MCF 10A (cell line): ENCODE results near the gene ACRBP. TPM values are rescaled to one million over a fixed set of nuclear protein-coding genes. Genes with fewer than 3 reads are reported as not detected.

Experiments used
- BruUV-seq: library from RNA; stranded (reverse); fragments of 400-500 nt; replicated peaks from 2 replicates; lab custom pipeline; 2021; lab: Mats Ljungman, UMichigan
- CTCF ChIA-PET: fragments of 300-600 bp; sonication (Branson Sonifier 250); formaldehyde crosslinking; extraction: SDS; loops from one replicate; lab custom pipeline; 2021; ENCODE audit warnings: antibody characterized with exemption, inconsistent platforms; lab: Yijun Ruan, JAX
- POLR2A ChIA-PET: fragments of 300-600, 350-650 bp; sonication (Branson Sonifier 250); formaldehyde crosslinking; extraction: SDS; loops from one replicate; lab custom pipeline; 2020; ENCODE audit warnings: antibody characterized with exemption, inconsistent platforms; lab: Yijun Ruan, JAX
- DNase-seq: peaks from one replicate; pipeline ENCODE4 v3.0.0-alpha.2; 2018; ENCODE audit not compliant: unreplicated experiment
- H3K27ac Mint-ChIP-seq: one replicate; pipeline ENCODE4 v1.8.0; 2022; ENCODE audit warnings: mild to moderate bottlenecking, low read depth, mixed read lengths; ENCODE audit not compliant: unreplicated experiment
- H3K27me3 Mint-ChIP-seq: one replicate; pipeline ENCODE4 v1.8.0; 2022; ENCODE audit warnings: mixed read lengths; ENCODE audit not compliant: insufficient read depth, unreplicated experiment
- H3K36me3 Mint-ChIP-seq: one replicate; pipeline ENCODE4 v1.8.0; 2022; ENCODE audit warnings: mild to moderate bottlenecking, moderate library complexity, mixed read lengths; ENCODE audit not compliant: insufficient read depth, unreplicated experiment
- H3K4me1 Mint-ChIP-seq: one replicate; pipeline ENCODE4 v1.8.0; 2022; ENCODE audit warnings: mixed read lengths; ENCODE audit not compliant: insufficient read depth, unreplicated experiment
- H3K4me3 Mint-ChIP-seq: one replicate; pipeline ENCODE4 v1.8.0; 2022; ENCODE audit warnings: mild to moderate bottlenecking, moderate library complexity, mixed read lengths; ENCODE audit not compliant: unreplicated experiment
- H3K9me3 Mint-ChIP-seq: one replicate; pipeline ENCODE4 v1.8.0; 2022; ENCODE audit warnings: mixed read lengths; ENCODE audit not compliant: unreplicated experiment
- CTCF ChIP-seq: fragments of 200-600 bp; IDR thresholded peaks from one replicate; pipeline ENCODE4 v1.8.0; 2022; ENCODE audit warnings: antibody characterized with exemption, mild to moderate bottlenecking; ENCODE audit not compliant: unreplicated experiment
- intact Hi-C: fragments of 100-400 bp; cut with micrococcal nuclease; formaldehyde crosslinking; loops from 2 replicates; pipeline ENCODE4 v1.14.1; 2022
- total RNA-seq: library from RNA; stranded (reverse); gene quantifications from 2 replicates; pipeline ENCODE4 v1.2.3, GENCODE V29; 2022

ACRBP gene
- total RNA-seq, 1 experiment from 2014 or later = 0.30 TPM

GRCh38 chr12:6662906-6663742, 15.9 kb upstream of the ACRBP start, which contains the start of gene ING4:
Gene ING4 (minus strand): TSS chr12:6663119. CDS start chr12:6663101, 18 bp downstream.
- peak; percentile 100 for DNase-seq
- Mint-ChIP-seq H3K36me3 (peaks cover 50% of the 10 kb centered on the region), H3K9me3 (no peaks in the 10 kb centered on the region), H3K27ac (peak within 1 kb of the TSS; percentile 81), H3K4me1 (peaks cover 8% of the 10 kb centered on the region), H3K27me3 (no peaks in the 10 kb centered on the region), H3K4me3 (peak within 1 kb of the TSS; percentile 82)
- ChIA-PET POLR2A (interaction anchor here (0.6 to 2.9 kb wide), 11 partner anchors 16 to 280 kb away, joined by 3 to 48 read pairs (median 4); partner anchors contain the start of genes CDCA3, COPS7A, LPAR5 and RNU7-1), CTCF (interaction anchor here (0.6 to 1.2 kb wide), 5 partner anchors 10 to 115 kb away, joined by 3 to 5 read pairs (median 3); no protein-coding TSS in a partner anchor)
- no TSS peak for BruUV-seq
- intact Hi-C loops = loop anchor here (1.0 kb wide), 2 partner anchors 26 to 46 kb away; partner anchors contain the start of gene ZNF384
- no peak for TF ChIP-seq CTCF

- Mint-ChIP-seq H3K4me1 (peaks cover 8% of the 10 kb centered on the region), H3K4me3 (peak overlapping the region; percentile 82), H3K27ac (peak overlapping the region; percentile 81), H3K36me3 (peaks cover 50% of the 10 kb centered on the region), H3K9me3 (no peaks in the 10 kb centered on the region), H3K27me3 (no peaks in the 10 kb centered on the region)
- TSS peak; percentile 34 for BruUV-seq
- ChIA-PET POLR2A (interaction anchor here (2.5 kb wide), 1 partner anchor 27 kb away, joined by 12 read pairs; the partner anchor contains the start of gene ZNF384), CTCF (no interaction called here)
- intact Hi-C loops = no loop called here
- no peak for TF ChIP-seq CTCF
- no peak for DNase-seq
These were observed 15.3 kb upstream of the ACRBP start for GRCh38 chr12:6662602-6662905.

- DNase-seq = no peak
- Mint-ChIP-seq H3K27me3 (no peaks in the 10 kb centered on the region), H3K36me3 (peaks cover 80% of the 10 kb centered on the region), H3K27ac (no peak overlapping the region), H3K9me3 (no peaks in the 10 kb centered on the region), H3K4me3 (no peak overlapping the region), H3K4me1 (no peaks in the 10 kb centered on the region)
- POLR2A ChIA-PET = interaction anchor here (1.1 kb wide), 1 partner anchor 12 kb away, joined by 3 read pairs; no protein-coding TSS in a partner anchor
- intact Hi-C loops = no loop called here
- BruUV-seq = no TSS peak
- CTCF ChIA-PET = no interaction called here
- TF ChIP-seq CTCF = no peak
These were observed 6.8 kb upstream of the ACRBP start for GRCh38 chr12:6653987-6654386.

- no peak for DNase-seq
- Mint-ChIP-seq H3K27me3 (no peaks in the 10 kb centered on the region), H3K4me3 (no peak overlapping the region), H3K9me3 (no peaks in the 10 kb centered on the region), H3K27ac (no peak overlapping the region), H3K36me3 (peaks cover 77% of the 10 kb centered on the region), H3K4me1 (no peaks in the 10 kb centered on the region)
- intact Hi-C loops = no loop called here
- TF ChIP-seq CTCF = no peak
- CTCF ChIA-PET = interaction anchor here (0.5 kb wide), 1 partner anchor 16 kb away, joined by 3 read pairs; no protein-coding TSS in a partner anchor
- BruUV-seq = no TSS peak
- POLR2A ChIA-PET = interaction anchor here (1.1 kb wide), 1 partner anchor 13 kb away, joined by 3 read pairs; no protein-coding TSS in a partner anchor
These were observed 6.1 kb upstream of the ACRBP start for GRCh38 chr12:6653342-6653741.
